Neural crest cell (in vitro differentiated cells): Measurements from ENCODE around the gene LRPAP1. TPM values are rescaled to one million over a fixed set of nuclear protein-coding genes. Genes with fewer than 3 reads are reported as not detected.

Source experiments
- DNase-seq: peaks from one replicate; pipeline ENCODE4 v3.0.0; 2021; ENCODE audit warnings: low read depth, mixed read lengths, low spot score
- H3K27ac Mint-ChIP-seq: one replicate; pipeline ENCODE4 v1.8.0; 2021; ENCODE audit warnings: mild to moderate bottlenecking, mixed read lengths; ENCODE audit not compliant: unreplicated experiment
- H3K27me3 Mint-ChIP-seq: 2 replicates; pipeline ENCODE4 v1.8.0; 2021; ENCODE audit warnings: low read depth, mild to moderate bottlenecking, mixed read lengths
- H3K36me3 Mint-ChIP-seq: 2 replicates; pipeline ENCODE4 v1.8.0; 2021; ENCODE audit warnings: low read depth, mild to moderate bottlenecking, mixed read lengths
- H3K4me1 Mint-ChIP-seq: 2 replicates; pipeline ENCODE4 v1.8.0; 2021; ENCODE audit warnings: mixed read lengths
- H3K4me3 Mint-ChIP-seq: one replicate; pipeline ENCODE4 v1.8.0; 2021; ENCODE audit warnings: mild to moderate bottlenecking, mixed read lengths
- H3K9me3 Mint-ChIP-seq: 2 replicates; pipeline ENCODE4 v1.8.0; 2021; ENCODE audit warnings: mixed read lengths
- total RNA-seq: library from RNA; stranded (reverse); gene quantifications from 2 replicates; pipeline ENCODE4 v1.2.1, GENCODE V29; 2021
- TF ChIP-seq, protein P1 (sequence below): fragments of 200-600 bp; sonication (generic); conservative IDR thresholded peaks from 2 replicates; pipeline ENCODE4 v1.5.0; 2021; ENCODE audit warnings: antibody characterized with exemption, mild to moderate bottlenecking

Gene LRPAP1
- total RNA-seq, 1 donor from 2014 or later: 116 TPM

DNA sequence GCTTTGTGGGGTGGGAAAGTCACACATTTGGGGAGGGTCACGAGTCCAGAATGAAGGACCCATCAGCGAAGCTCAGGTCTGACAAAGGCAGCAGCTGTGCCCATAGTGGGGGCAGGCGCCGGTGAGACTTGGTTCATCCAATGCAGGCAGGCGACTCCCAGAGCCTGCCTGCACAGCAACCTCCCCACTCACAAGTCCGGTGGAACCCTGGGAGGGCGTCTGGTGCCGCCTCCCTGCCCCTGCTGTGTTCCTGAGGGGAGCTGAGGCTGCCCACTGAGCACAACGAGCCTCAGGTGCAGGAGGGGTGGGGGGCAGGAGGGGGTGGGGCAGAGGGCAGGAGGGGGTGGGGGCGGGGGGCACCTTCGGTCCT lies 13.7 kb downstream of the LRPAP1 start:
- Mint-ChIP-seq H3K4me3 (no peak overlapping the region), H3K9me3 (no peaks in the 10 kb centered on the region), H3K36me3 (peaks cover 3% of the 10 kb centered on the region), H3K27me3 (no peaks in the 10 kb centered on the region), H3K27ac (no peak overlapping the region), H3K4me1 (no peaks in the 10 kb centered on the region)
- DNase-seq: no peak
- TF ChIP-seq, protein P1, sequence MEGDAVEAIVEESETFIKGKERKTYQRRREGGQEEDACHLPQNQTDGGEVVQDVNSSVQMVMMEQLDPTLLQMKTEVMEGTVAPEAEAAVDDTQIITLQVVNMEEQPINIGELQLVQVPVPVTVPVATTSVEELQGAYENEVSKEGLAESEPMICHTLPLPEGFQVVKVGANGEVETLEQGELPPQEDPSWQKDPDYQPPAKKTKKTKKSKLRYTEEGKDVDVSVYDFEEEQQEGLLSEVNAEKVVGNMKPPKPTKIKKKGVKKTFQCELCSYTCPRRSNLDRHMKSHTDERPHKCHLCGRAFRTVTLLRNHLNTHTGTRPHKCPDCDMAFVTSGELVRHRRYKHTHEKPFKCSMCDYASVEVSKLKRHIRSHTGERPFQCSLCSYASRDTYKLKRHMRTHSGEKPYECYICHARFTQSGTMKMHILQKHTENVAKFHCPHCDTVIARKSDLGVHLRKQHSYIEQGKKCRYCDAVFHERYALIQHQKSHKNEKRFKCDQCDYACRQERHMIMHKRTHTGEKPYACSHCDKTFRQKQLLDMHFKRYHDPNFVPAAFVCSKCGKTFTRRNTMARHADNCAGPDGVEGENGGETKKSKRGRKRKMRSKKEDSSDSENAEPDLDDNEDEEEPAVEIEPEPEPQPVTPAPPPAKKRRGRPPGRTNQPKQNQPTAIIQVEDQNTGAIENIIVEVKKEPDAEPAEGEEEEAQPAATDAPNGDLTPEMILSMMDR: no peak

DNA sequence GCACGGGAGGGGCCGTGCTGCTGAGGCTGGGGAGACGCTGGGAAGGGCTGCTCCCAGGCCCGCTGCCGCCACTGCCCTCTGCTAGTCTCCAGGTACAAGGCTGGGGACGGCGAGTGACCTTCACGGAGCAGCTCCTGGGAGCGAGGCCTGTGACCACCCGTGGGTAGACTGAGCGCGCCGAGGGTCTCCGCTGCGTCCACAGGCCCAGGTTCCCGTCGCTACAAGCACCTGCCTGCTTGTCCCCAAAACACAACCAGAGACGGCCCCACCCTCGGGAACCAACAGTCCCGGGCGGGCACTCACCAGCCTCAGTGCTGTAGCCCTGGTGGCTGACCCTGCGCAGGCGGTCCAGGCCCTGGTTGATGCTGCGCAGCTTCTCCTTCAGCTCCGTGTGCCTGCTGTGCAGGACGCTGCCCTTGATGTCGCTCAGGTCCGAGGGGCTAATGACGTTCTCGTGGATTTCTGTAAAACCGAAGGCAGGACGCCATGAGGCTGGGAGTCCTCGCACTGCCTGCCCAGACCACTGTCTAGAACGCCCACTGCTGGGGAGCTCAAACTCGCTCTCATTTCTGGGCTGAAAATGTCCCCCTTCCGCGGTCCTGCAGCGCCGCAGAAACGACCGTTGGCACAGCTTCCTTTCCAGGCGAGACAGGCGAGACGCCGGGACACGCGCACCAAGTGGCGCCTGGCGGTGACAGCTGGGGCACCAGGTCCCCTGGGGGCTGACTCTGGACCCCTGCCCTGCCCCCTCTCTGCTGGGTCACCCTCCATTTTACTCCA lies 14.3 kb downstream of the LRPAP1 start:
- Mint-ChIP-seq H3K4me3 (no peak overlapping the region), H3K27me3 (no peaks in the 10 kb centered on the region), H3K9me3 (no peaks in the 10 kb centered on the region), H3K4me1 (no peaks in the 10 kb centered on the region), H3K27ac (no peak overlapping the region), H3K36me3 (peaks cover 6% of the 10 kb centered on the region)
- TF ChIP-seq, protein P1: no peak
- no peak for DNase-seq

DNA sequence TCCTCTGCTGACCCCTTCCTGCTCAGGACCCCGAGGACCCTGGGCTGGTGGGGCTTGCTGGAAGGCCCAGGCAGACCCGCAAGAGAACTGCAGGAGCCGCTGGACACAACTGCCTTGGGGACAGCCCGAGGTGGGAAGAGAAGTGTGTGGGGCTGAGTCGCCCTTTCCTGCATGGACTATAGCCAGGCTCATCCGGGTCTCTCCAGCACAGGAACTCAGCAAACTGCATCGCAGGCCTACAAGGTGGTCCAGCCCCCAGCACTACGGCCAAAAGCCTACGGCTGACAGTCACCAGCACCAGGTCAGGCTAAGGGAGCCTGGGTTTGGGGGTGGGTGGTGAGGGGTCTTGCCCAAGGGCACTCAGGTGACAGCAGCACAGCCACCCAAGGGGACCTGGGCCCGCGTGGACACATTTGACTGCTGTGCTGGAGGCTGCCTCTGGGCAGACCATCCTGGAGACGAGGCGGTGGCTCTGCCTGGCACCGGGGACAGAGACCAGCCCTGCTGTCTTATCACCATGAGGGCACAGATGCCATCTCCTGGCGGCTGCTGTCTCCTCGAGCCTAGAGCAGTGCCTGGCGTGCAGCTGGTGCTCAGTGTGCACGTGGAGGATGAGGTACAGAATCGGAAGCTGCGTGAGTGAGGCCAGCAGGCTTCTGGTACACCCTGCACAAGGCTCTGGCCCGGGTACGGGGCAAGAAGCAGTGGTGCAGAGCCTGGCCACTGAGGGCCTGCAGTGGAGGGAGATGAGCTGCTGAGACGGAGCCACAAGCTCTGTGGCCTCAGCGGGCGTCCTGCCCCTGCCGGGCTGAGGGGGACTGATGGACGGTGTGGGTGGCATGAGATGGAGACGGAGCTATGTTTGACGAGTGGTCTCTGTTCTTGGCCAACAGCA lies 15.1 kb downstream of the LRPAP1 start:
- Mint-ChIP-seq H3K9me3 (no peaks in the 10 kb centered on the region), H3K27ac (no peak overlapping the region), H3K27me3 (no peaks in the 10 kb centered on the region), H3K36me3 (peaks cover 11% of the 10 kb centered on the region), H3K4me1 (no peaks in the 10 kb centered on the region), H3K4me3 (no peak overlapping the region)
- DNase-seq: no peak
- TF ChIP-seq, protein P1: no peak

DNA sequence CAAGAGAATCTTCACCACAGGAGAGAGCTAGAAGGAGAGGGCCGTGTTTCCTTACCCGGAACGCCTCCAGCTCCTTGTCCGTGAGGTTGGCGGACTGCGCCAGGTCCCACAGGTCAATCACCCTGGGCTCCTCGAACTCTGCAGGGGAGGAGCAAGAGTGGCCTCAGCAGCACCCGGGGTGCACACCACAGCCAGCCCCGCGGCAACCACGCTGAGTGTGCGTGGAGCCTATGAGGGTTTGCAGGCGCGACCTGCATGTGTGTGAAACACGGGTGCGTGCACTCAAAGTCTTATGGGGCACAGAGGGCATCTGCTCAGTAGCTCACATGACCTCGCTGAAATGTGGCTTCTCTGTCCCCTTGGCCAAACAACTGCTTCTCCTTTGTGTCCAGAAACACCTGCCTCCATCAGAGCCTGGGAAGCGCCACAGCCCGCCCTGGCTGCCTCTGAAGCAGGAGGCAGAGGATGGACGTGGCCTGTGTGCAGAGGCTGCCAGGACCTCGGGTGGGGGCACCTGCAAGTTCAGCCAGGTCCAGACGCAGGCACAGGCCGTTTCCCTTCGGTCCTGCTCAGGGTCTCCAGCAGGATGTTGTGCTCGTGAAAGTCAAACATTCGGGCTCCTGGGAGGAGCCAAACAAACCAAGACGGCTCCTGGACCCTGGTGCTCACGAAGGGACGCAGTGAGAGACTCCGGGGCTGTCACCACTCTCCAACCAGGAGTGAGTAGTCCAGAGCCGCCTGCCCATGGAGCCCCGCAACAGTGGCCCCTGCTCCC lies 16.0 kb downstream of the LRPAP1 start:
- Mint-ChIP-seq H3K27ac (no peak overlapping the region), H3K9me3 (no peaks in the 10 kb centered on the region), H3K4me3 (no peak overlapping the region), H3K36me3 (peaks cover 15% of the 10 kb centered on the region), H3K27me3 (no peaks in the 10 kb centered on the region), H3K4me1 (no peaks in the 10 kb centered on the region)
- TF ChIP-seq, protein P1: no peak
- DNase-seq: no peak

DNA sequence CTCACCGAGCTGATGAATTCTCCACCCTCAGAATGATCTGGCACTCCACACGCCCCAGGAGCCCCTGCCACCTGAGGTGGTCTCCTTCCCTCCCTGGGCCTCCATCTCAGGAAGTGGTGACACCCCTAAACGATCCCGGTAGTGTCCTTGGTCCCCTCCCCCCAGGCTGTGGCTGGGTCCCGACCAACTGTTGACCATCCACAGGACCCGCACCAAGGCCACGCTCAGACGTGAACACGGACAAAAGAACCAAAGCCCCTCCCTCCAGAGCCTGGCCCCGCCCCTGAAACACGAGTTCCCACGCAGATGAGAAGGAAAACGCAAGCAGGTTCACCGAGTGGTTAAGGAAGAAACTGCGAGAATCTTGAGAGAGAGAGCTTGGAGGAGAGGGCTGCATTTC lies 16.6 kb downstream of the LRPAP1 start:
- no peaks in the 10 kb centered on the region for H3K27me3 Mint-ChIP-seq
- no peaks in the 10 kb centered on the region for H3K4me1 Mint-ChIP-seq
- no peak overlapping the region for H3K27ac Mint-ChIP-seq
- TF ChIP-seq, protein P1: no peak
- no peaks in the 10 kb centered on the region for H3K9me3 Mint-ChIP-seq
- peaks cover 20% of the 10 kb centered on the region for H3K36me3 Mint-ChIP-seq
- DNase-seq: no peak
- H3K4me3 Mint-ChIP-seq: no peak overlapping the region
